ENCODE measurements around the gene NSRP1.

DNA sequence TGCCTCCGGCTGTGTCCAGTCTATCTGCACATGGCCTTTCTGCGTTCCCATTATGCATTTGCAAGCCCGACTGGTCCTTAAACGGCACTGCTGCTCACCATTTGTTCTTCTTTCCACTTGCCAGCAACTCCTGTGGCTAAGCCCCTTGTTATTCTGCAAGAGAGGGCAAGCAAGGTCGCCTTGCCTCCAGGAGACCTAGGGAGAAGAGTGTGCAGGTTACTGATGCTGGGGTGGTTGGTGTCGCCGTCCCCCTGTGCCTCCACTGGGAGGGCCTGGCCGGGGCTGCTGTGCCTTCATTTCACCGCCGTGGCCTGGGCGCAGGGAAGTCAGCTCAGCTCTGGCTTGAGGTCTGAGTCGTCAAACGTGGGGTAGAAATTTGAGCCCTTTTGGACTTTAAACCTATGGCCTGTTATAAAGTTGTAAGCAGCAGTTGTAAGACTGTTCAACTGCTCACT lies 106.1 kb downstream of the NSRP1 start:
- no peak for TF ChIP-seq EZH2 (IDR thresholded peaks at IDR 0.05; ENCODE audit: low read depth)
- TF ChIP-seq, protein P1, sequence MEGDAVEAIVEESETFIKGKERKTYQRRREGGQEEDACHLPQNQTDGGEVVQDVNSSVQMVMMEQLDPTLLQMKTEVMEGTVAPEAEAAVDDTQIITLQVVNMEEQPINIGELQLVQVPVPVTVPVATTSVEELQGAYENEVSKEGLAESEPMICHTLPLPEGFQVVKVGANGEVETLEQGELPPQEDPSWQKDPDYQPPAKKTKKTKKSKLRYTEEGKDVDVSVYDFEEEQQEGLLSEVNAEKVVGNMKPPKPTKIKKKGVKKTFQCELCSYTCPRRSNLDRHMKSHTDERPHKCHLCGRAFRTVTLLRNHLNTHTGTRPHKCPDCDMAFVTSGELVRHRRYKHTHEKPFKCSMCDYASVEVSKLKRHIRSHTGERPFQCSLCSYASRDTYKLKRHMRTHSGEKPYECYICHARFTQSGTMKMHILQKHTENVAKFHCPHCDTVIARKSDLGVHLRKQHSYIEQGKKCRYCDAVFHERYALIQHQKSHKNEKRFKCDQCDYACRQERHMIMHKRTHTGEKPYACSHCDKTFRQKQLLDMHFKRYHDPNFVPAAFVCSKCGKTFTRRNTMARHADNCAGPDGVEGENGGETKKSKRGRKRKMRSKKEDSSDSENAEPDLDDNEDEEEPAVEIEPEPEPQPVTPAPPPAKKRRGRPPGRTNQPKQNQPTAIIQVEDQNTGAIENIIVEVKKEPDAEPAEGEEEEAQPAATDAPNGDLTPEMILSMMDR (conservative IDR thresholded peaks at IDR 0.05): no peak
